ENCODE data around the gene GUCD1.
A peak's percentile ranks its signal among the peaks of the same experiment; 100 is the strongest.

Gene GUCD1

GRCh38 chr22:24523873-24524272 is 31.1 kb downstream of the GUCD1 start:
- DNase-seq, result no peak

- peak; percentile 39 for DNase-seq
These were observed 33.1 kb downstream of the GUCD1 start for GRCh38 chr22:24521791-24522245.

GRCh38 chr22:24519496-24519895 is 35.4 kb downstream of the GUCD1 start:
- peak; percentile 26 for DNase-seq

- DNase-seq, result no peak
These were observed 36.0 kb downstream of the GUCD1 start for GRCh38 chr22:24518771-24519485.

GRCh38 chr22:24518228-24518627 is 36.7 kb downstream of the GUCD1 start:
- DNase-seq, result no peak

- DNase-seq, result no peak
These were observed 37.5 kb downstream of the GUCD1 start for GRCh38 chr22:24517446-24517845.

- DNase-seq, result peak; percentile 91
These were observed 38.6 kb downstream of the GUCD1 start for GRCh38 chr22:24516301-24516737.

GRCh38 chr22:24515027-24515338 is 40.0 kb downstream of the GUCD1 start:
- no peak for DNase-seq

- peak; percentile 86 for DNase-seq
These were observed 40.5 kb downstream of the GUCD1 start for GRCh38 chr22:24514241-24515026.

GRCh38 chr22:24513378-24514240 is 41.3 kb downstream of the GUCD1 start:
- no peak for DNase-seq

GRCh38 chr22:24512043-24512442 is 42.9 kb downstream of the GUCD1 start:
- DNase-seq, result peak; percentile 81

GRCh38 chr22:24510637-24511625 is 44.0 kb downstream of the GUCD1 start:
- peak; percentile 87 for DNase-seq

GRCh38 chr22:24507716-24508115 is 47.2 kb downstream of the GUCD1 start:
- no peak for DNase-seq

- DNase-seq, result peak; percentile 59
These were observed 48.0 kb downstream of the GUCD1 start for GRCh38 chr22:24506802-24507438.

GRCh38 chr22:24504956-24505736 is 49.8 kb downstream of the GUCD1 start:
- DNase-seq, result peak; percentile 17

- peak; percentile 47 for DNase-seq
These were observed 50.4 kb downstream of the GUCD1 start for GRCh38 chr22:24504540-24504939.

GRCh38 chr22:24503843-24504338 is 51.0 kb downstream of the GUCD1 start:
- no peak for DNase-seq

GRCh38 chr22:24503137-24503842 is 51.6 kb downstream of the GUCD1 start:
- DNase-seq, result peak; percentile 95

GRCh38 chr22:24502541-24502940 is 52.4 kb downstream of the GUCD1 start:
- no peak for DNase-seq

- DNase-seq, result no peak
These were observed 52.9 kb downstream of the GUCD1 start for GRCh38 chr22:24502034-24502433.

Measured in suppressor macrophage treated with lipopolysaccharide for 4 hours (primary cell).